Ishikawa (cell line): ENCODE measurements around the gene TAS1R1.
A peak's percentile ranks its signal among the peaks of the same experiment; 100 is the strongest.

Experiments
- CEBPB ChIP-seq: IDR thresholded peaks from 2 replicates; pipeline ENCODE4 v1.6.1; 2012
- CREB1 ChIP-seq: IDR thresholded peaks from 2 replicates; pipeline ENCODE4 v1.6.1; 2012; ENCODE audit warnings: low read depth
- EGR1 ChIP-seq: IDR thresholded peaks from 2 replicates; pipeline ENCODE4 v1.6.1; 2012
- EP300 ChIP-seq: IDR thresholded peaks from 2 replicates; pipeline ENCODE4 v1.6.1; 2012; ENCODE audit warnings: borderline replicate concordance
- FOXM1 ChIP-seq: IDR thresholded peaks from 2 replicates; pipeline ENCODE4 v1.6.1; 2012; ENCODE audit warnings: low read depth, borderline replicate concordance
- MAX ChIP-seq: IDR thresholded peaks from 2 replicates; pipeline ENCODE4 v1.6.1; 2012
- NFIC ChIP-seq: IDR thresholded peaks from 2 replicates; pipeline ENCODE4 v1.6.1; 2012
- RAD21 ChIP-seq: IDR thresholded peaks from 2 replicates; pipeline ENCODE4 v1.6.1; 2012; ENCODE audit warnings: low read depth
- REST ChIP-seq: IDR thresholded peaks from 2 replicates; pipeline ENCODE4 v1.6.1; 2012; ENCODE audit warnings: low read depth, mild to moderate bottlenecking
- TAF1 ChIP-seq: IDR thresholded peaks from 2 replicates; pipeline ENCODE4 v1.6.1; 2012; ENCODE audit warnings: low read depth, mild to moderate bottlenecking
- TCF12 ChIP-seq: IDR thresholded peaks from 2 replicates; pipeline ENCODE4 v1.6.1; 2012; ENCODE audit warnings: low read depth
- TEAD4 ChIP-seq: IDR thresholded peaks from 2 replicates; pipeline ENCODE4 v1.6.1; 2012
- USF1 ChIP-seq: IDR thresholded peaks from 2 replicates; pipeline ENCODE4 v1.6.1; 2012
- YY1 ChIP-seq: IDR thresholded peaks from 2 replicates; pipeline ENCODE4 v1.6.1; 2012; ENCODE audit warnings: low read depth
- ZBTB7A ChIP-seq: IDR thresholded peaks from 2 replicates; pipeline ENCODE4 v1.6.1; 2012; ENCODE audit warnings: low read depth

Gene TAS1R1

GRCh38 chr1:6596351-6596750 is 41.2 kb downstream of the TAS1R1 start:
- TF ChIP-seq RAD21: no peak
- peak; percentile 58; the same call in 1 of the 2 replicates for TF ChIP-seq NFIC

- TF ChIP-seq FOXM1 (no peak), RAD21 (no peak), YY1 (no peak), NFIC (no peak), TAF1 (no peak), TCF12 (no peak), CEBPB (no peak), CREB1 (no peak), EP300 (no peak), MAX (no peak), TEAD4 (no peak), EGR1 (no peak), USF1 (no peak), ZBTB7A (no peak), REST (no peak)
These were observed 42.0 kb downstream of the TAS1R1 start for GRCh38 chr1:6596886-6597776.

- TF ChIP-seq EP300: no peak
These were observed 42.6 kb downstream of the TAS1R1 start for GRCh38 chr1:6597777-6598131.

- TF ChIP-seq EP300 (no peak), ZBTB7A (no peak), CREB1 (no peak), TEAD4 (no peak), RAD21 (no peak), YY1 (no peak)
These were observed 44.3 kb downstream of the TAS1R1 start for GRCh38 chr1:6599141-6599975.

- TF ChIP-seq RAD21 (no peak), EP300 (no peak), CREB1 (no peak), USF1 (no peak), EGR1 (no peak), ZBTB7A (no peak), TEAD4 (no peak), YY1 (no peak), MAX (no peak), TAF1 (no peak), REST (no peak)
These were observed 45.4 kb downstream of the TAS1R1 start for GRCh38 chr1:6600410-6601048.
